Spleen (tissue), 11 donors: ENCODE results near the gene MARK3. TPM values are rescaled to one million over a fixed set of nuclear protein-coding genes. Genes with fewer than 3 reads are reported as not detected.

ENCODE experiments used
- DNase-seq: peaks from one replicate; pipeline ENCODE4 v3.0.0-alpha.2; 2020
- H3K27ac ChIP-seq, 8 donors: fragments of 200-600 bp; sonication (generic) in 7 of 8; 1 replicate in 4 of 8; 2 replicates in 4 of 8; pipeline versions ENCODE4 v1.5.0 to v1.8.0; 2016 to 2021; ENCODE audit warnings: inconsistent platforms in 4 of 8, mild to moderate bottlenecking in 4 of 8, moderate library complexity in 1 of 8
- H3K27me3 ChIP-seq, 7 donors: fragments of 200-600 bp; sonication (generic) in 6 of 7; replicated peaks in 1 of 7; 1 replicate in 4 of 7; 2 replicates in 3 of 7; pipeline versions ENCODE4 v1.5.0 to v1.8.0; 2016 to 2021; ENCODE audit warnings: inconsistent platforms in 3 of 7, mild to moderate bottlenecking in 1 of 7
- H3K36me3 ChIP-seq, 6 donors: fragments of 200-600 bp; sonication (generic) in 5 of 6; 1 replicate in 4 of 6; 2 replicates in 2 of 6; pipeline versions ENCODE4 v1.5.0 to v1.8.0; 2016 to 2021; ENCODE audit warnings: inconsistent platforms in 2 of 6
- H3K4me1 ChIP-seq, 6 donors: fragments of 200-600 bp; sonication (generic) in 5 of 6; 1 replicate in 3 of 6; 2 replicates in 3 of 6; pipeline versions ENCODE4 v1.5.0 to v1.8.0; 2016 to 2021; ENCODE audit warnings: inconsistent platforms in 3 of 6
- H3K4me3 ChIP-seq, 8 donors: fragments of 200-600 bp; sonication (generic) in 7 of 8; 1 replicate in 4 of 8; 2 replicates in 4 of 8; pipeline versions ENCODE4 v1.5.0 to v1.8.0; 2016 to 2021; ENCODE audit warnings: inconsistent platforms in 4 of 8, mild to moderate bottlenecking in 4 of 8, moderate library complexity in 2 of 8
- H3K9me3 ChIP-seq, 8 donors: fragments of 200-600 bp; sonication (generic) in 7 of 8; 1 replicate in 4 of 8; 2 replicates in 4 of 8; pipeline versions ENCODE4 v1.5.0 to v1.8.0; 2016 to 2021; ENCODE audit warnings: inconsistent platforms in 4 of 8
- POLR2A ChIP-seq, 3 donors: fragments of 450-650 bp; IDR thresholded peaks; one replicate each; pipeline ENCODE4 v1.5.1; 2017; ENCODE audit warnings: antibody characterized with exemption in 3 of 3, mild to moderate bottlenecking in 1 of 3
- POLR2AphosphoS5 ChIP-seq, 3 donors: sonication (generic); formaldehyde crosslinking; IDR thresholded peaks; one replicate each; pipeline ENCODE4 v1.5.1; 2017; ENCODE audit warnings: antibody characterized with exemption in 3 of 3
- WGBS, 5 donors: extraction: QIAGEN DNeasy Blood & Tissue Kit in 3 of 5; methylation state at CpG; one replicate each; pipeline versions ENCODE4 v1.1.5 to v1.1.7; 2013 to 2018; 5-methylcytosine and 5-hydroxymethylcytosine counted together
- intact Hi-C: fragments of 100-400 bp; cut with DNase I; formaldehyde crosslinking; loops from one replicate; pipeline ENCODE4 v1.15.0; 2023; ENCODE audit warnings: low total_unique reads
- polyA plus RNA-seq, 3 donors: library from polyadenylated mRNA; stranded (reverse); fragments of 200-250 nt; gene quantifications; one replicate each; pipeline ENCODE4 v1.2.1, GENCODE V29; 2013
- total RNA-seq, 7 donors: library from RNA; depleted of rRNA in 3 of 7; stranded (reverse); fragments of >200 nt in 3 of 7; fragmentation: NEBNext Ultra II Directional in 4 of 7; extraction: Animal tissue kit (Norgen Biotek cat#: 25700) in 4 of 7; gene quantifications; one replicate each; pipeline versions ENCODE4 v1.1.0 to v1.2.1, GENCODE V29; 2016 to 2021
- TF ChIP-seq, protein P1 (sequence below), 11 experiments: fragments of 200-600 bp in 7 of 11; fragments of 450-650 bp in 4 of 11; sonication (generic) in 4 of 11; IDR thresholded peaks in 8 of 11; conservative IDR thresholded peaks in 3 of 11; 1 replicate in 7 of 11; 2 replicates in 4 of 11; pipeline versions ENCODE4 v1.4.0 to v1.8.0; 2016 to 2021; ENCODE audit warnings: antibody characterized with exemption in 11 of 11, inconsistent platforms in 4 of 11, mild to moderate bottlenecking in 1 of 11
- donor health status: healthy with polysubstance abuse.
- donor health status: DM: no; HTN: no; CAD: no; lungs with moderate emphysema.
- donor health status: DM: no; HTN: no; CAD: no.
- donor health status: Bipolar disorder and iron deficiency.
- donor health status: healthy.
- donor health status: DM: no; HTN: no; CAD: no.
- donor health status: DM: yes; HTN: yes; CAD: no.

Gene MARK3
- total and polyA plus RNA-seq, 10 donors, result 40.4 to 144 (median 106) TPM

DNA sequence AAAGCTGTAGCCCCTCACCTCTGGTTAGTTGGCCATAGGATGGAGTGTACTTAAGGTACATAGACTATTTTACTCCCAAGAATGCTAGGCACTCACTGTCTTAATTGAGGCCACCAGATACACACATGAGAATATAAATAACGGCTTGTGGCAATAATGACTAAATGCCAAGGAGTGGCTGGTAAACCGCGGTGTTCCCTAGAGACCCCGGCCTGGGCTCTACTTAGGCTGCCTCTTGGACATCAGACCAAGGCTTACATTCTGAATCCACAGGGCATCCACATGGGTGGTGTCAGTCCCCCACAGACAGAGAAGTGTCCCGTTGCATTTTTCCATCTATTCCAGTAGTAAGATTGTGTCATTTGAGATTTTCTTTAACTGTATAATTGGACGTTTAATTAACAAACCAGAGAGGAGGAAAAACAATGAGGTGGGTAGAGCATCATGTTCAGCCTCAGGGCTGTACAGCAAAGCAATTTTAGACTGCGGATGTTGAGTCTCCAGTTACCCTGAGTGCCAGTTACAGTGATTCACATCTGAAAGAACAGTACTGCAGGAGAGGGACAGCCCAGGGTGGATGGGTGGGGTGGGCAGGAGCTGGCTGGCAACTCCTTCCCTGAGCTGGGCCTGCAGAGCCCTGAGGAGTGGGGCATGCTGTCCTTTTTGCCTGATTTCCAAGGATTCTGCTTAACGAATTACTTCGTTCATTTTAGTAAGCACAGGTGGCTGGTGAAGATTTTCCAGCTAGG lies 116.9 kb downstream of the MARK3 start:
- Histone ChIP-seq H3K27ac (peak overlapping the region in 1 of 8 donors; percentile 39), H3K27me3 (no peaks in the 10 kb centered on the region), H3K4me1 (peaks cover 0 to 26% (median 14%) of the 10 kb centered on the region in 6 donors), H3K9me3 (no peaks in the 10 kb centered on the region), H3K36me3 (peaks cover 0 to 100% (median 70%) of the 10 kb centered on the region in 6 donors), H3K4me3 (no peak overlapping the region)
- intact Hi-C loops, result no loop called here
- 87 to 92% (median 90%) methylated on average over 9 of the region's 9 CpGs for WGBS, 5 donors
- TF ChIP-seq POLR2A (IDR thresholded peaks at IDR 0.05), result no peak
- TF ChIP-seq, protein P1, sequence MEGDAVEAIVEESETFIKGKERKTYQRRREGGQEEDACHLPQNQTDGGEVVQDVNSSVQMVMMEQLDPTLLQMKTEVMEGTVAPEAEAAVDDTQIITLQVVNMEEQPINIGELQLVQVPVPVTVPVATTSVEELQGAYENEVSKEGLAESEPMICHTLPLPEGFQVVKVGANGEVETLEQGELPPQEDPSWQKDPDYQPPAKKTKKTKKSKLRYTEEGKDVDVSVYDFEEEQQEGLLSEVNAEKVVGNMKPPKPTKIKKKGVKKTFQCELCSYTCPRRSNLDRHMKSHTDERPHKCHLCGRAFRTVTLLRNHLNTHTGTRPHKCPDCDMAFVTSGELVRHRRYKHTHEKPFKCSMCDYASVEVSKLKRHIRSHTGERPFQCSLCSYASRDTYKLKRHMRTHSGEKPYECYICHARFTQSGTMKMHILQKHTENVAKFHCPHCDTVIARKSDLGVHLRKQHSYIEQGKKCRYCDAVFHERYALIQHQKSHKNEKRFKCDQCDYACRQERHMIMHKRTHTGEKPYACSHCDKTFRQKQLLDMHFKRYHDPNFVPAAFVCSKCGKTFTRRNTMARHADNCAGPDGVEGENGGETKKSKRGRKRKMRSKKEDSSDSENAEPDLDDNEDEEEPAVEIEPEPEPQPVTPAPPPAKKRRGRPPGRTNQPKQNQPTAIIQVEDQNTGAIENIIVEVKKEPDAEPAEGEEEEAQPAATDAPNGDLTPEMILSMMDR (IDR thresholded peaks at IDR 0.05 in 8 of 11, conservative IDR thresholded peaks at IDR 0.05 in 3 of 11), result no peak
- TF ChIP-seq POLR2AphosphoS5 (IDR thresholded peaks at IDR 0.05), result no peak
- no peak for DNase-seq

DNA sequence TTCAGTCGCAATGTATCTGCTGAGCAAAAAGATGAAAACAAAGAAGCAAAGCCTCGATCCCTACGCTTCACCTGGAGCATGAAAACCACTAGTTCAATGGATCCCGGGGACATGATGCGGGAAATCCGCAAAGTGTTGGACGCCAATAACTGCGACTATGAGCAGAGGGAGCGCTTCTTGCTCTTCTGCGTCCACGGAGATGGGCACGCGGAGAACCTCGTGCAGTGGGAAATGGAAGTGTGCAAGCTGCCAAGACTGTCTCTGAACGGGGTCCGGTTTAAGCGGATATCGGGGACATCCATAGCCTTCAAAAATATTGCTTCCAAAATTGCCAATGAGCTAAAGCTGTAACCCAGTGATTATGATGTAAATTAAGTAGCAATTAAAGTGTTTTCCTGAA lies 117.7 kb downstream of the MARK3 start:
- peaks cover 3 to 34% (median 20%) of the 10 kb centered on the region in 6 donors for H3K4me1 ChIP-seq
- intact Hi-C loops, result no loop called here
- H3K36me3 ChIP-seq, result peaks cover 0 to 100% (median 68%) of the 10 kb centered on the region in 6 donors
- H3K4me3 ChIP-seq, result no peak overlapping the region
- no peak for DNase-seq
- no peaks in the 10 kb centered on the region for H3K9me3 ChIP-seq
- no peak overlapping the region for H3K27ac ChIP-seq
- no peak for TF ChIP-seq POLR2AphosphoS5 (IDR thresholded peaks at IDR 0.05)
- TF ChIP-seq, protein P1 (IDR thresholded peaks at IDR 0.05 in 8 of 11, conservative IDR thresholded peaks at IDR 0.05 in 3 of 11), result no peak
- 91 to 95% (median 92%) methylated on average over 18 of the region's 18 CpGs for WGBS, 5 donors
- no peaks in the 10 kb centered on the region for H3K27me3 ChIP-seq

DNA sequence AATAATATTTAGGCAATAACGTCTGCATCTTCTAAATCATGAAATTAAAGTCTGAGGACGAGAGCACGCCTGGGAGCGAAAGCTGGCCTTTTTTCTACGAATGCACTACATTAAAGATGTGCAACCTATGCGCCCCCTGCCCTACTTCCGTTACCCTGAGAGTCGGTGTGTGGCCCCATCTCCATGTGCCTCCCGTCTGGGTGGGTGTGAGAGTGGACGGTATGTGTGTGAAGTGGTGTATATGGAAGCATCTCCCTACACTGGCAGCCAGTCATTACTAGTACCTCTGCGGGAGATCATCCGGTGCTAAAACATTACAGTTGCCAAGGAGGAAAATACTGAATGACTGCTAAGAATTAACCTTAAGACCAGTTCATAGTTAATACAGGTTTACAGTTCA lies 118.1 kb downstream of the MARK3 start:
- intact Hi-C loops, result no loop called here
- H3K27ac ChIP-seq, result no peak overlapping the region
- 95 to 97% (median 96%) methylated on average over 12 of the region's 12 CpGs for WGBS, 5 donors
- peaks cover 0 to 100% (median 67%) of the 10 kb centered on the region in 6 donors for H3K36me3 ChIP-seq
- H3K9me3 ChIP-seq, result no peaks in the 10 kb centered on the region
- no peaks in the 10 kb centered on the region for H3K27me3 ChIP-seq
- H3K4me3 ChIP-seq, result no peak overlapping the region
- no peak for DNase-seq
- TF ChIP-seq, protein P1 (IDR thresholded peaks at IDR 0.05 in 8 of 11, conservative IDR thresholded peaks at IDR 0.05 in 3 of 11), result no peak
- TF ChIP-seq POLR2AphosphoS5 (IDR thresholded peaks at IDR 0.05) (no peak), POLR2A (IDR thresholded peaks at IDR 0.05) (no peak)
- H3K4me1 ChIP-seq, result peaks cover 4 to 38% (median 22%) of the 10 kb centered on the region in 6 donors

DNA sequence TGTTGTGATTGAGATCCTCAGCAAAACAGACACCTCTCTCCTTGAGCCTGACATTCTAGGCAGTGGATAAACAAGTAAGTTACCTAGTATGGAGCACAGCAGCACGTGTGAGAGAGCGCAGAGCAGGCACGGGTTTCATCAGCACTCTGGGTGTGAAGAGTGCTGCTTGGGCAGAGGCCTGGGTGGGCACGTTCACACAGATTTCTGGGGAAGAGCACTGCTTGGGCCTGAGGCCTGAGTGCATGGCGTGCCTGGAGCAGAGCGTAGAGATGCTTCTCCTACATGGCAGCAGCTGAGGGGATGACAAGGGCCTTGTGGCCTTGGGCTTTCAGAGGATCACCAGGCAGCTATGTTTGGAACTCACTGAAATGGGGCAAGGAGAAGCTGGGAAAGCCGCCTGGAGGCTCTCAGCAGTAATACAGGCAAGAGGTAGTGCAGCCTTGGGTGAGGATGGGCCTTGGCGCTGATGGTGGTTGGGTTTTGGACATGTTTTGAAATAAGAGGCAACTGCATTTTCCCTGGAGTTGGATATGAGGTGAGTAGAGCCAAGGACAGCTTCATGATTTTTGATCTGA lies 119.9 kb downstream of the MARK3 start:
- Histone ChIP-seq H3K27ac (no peak overlapping the region), H3K36me3 (peaks cover 0 to 100% (median 62%) of the 10 kb centered on the region in 6 donors), H3K4me3 (no peak overlapping the region), H3K9me3 (no peaks in the 10 kb centered on the region), H3K4me1 (peaks cover 4 to 47% (median 22%) of the 10 kb centered on the region in 6 donors), H3K27me3 (no peaks in the 10 kb centered on the region)
- peak in 1 of 3 donors; percentile 37 for TF ChIP-seq POLR2AphosphoS5 (IDR thresholded peaks at IDR 0.05)
- no peak for TF ChIP-seq POLR2A (IDR thresholded peaks at IDR 0.05)
- DNase-seq, result no peak
- WGBS, 5 donors, result 81 to 86% (median 83%) methylated on average over 8 of the region's 8 CpGs
- intact Hi-C loops, result no loop called here
